H1 (cell line): Measurements from ENCODE around the gene TTC22. TPM values are rescaled to one million over a fixed set of nuclear protein-coding genes. Genes with fewer than 3 reads are reported as not detected.

Experiments
- CTCF ChIA-PET: fragments of 300-600 bp; sonication (Branson Sonifier 250); formaldehyde crosslinking; loops from one replicate; lab custom pipeline; 2021; ENCODE audit not compliant: partially characterized antibody; lab: Charles Lee
- POLR2A ChIA-PET: fragments of 300-600 bp; sonication (Branson Sonifier 250); formaldehyde crosslinking; loops from one replicate; lab custom pipeline; 2021; ENCODE audit warnings: inconsistent platforms; ENCODE audit not compliant: partially characterized antibody; lab: Charles Lee
- DNase-seq, 2 experiments: peaks; one replicate each; pipeline versions ENCODE4 v3.0.0 to v3.0.0-alpha.2; 2010 to 2022; ENCODE audit warnings: low spot score in 2 of 2, low read depth in 1 of 2, mixed read lengths in 1 of 2
- FAIRE-seq: peaks from 2 replicates; lab custom pipeline; 2011; peaks lifted over from hg19 to GRCh38; lab: Jason Lieb, UNC
- H2AFZ ChIP-seq: 2 replicates; pipeline ENCODE4 v1.8.1; 2012; ENCODE audit warnings: low read length, inconsistent platforms
- H2AK5ac ChIP-seq: 2 replicates; pipeline ENCODE4 v1.6.1; 2013; ENCODE audit warnings: low read depth, low read length
- H2BK120ac ChIP-seq: replicated peaks from 2 replicates; pipeline ENCODE3; 2013; ENCODE audit warnings: low read depth, low read length, inconsistent platforms
- H2BK12ac ChIP-seq: 2 replicates; pipeline ENCODE4 v1.6.1; 2013; ENCODE audit warnings: low read depth, low read length
- H2BK15ac ChIP-seq: 2 replicates; pipeline ENCODE4 v1.6.1; 2013; ENCODE audit warnings: low read length
- H2BK20ac ChIP-seq: 2 replicates; pipeline ENCODE4 v1.6.1; 2013; ENCODE audit warnings: low read length
- H2BK5ac ChIP-seq: 2 replicates; pipeline ENCODE4 v1.6.1; 2013; ENCODE audit warnings: low read depth, low read length
- H3K14ac ChIP-seq: 2 replicates; pipeline ENCODE4 v1.6.1; 2013; ENCODE audit warnings: inconsistent platforms; ENCODE audit not compliant: insufficient read length
- H3K18ac ChIP-seq: 2 replicates; pipeline ENCODE4 v1.6.1; 2013; ENCODE audit warnings: low read length; ENCODE audit errors: extremely low read depth
- H3K23ac ChIP-seq: 2 replicates; pipeline ENCODE4 v1.6.1; 2013; ENCODE audit warnings: inconsistent platforms; ENCODE audit not compliant: insufficient read length
- H3K23me2 ChIP-seq: 2 replicates; pipeline ENCODE4 v1.6.1; 2013; ENCODE audit warnings: low read depth, low read length
- H3K27ac ChIP-seq: 2 replicates; pipeline ENCODE4 v1.6.1; 2011; ENCODE audit warnings: low read depth, low read length, inconsistent platforms
- H3K27me3 ChIP-seq, 4 experiments: replicated peaks in 1 of 4; 1 replicate in 1 of 4; 2 replicates in 3 of 4; pipeline versions ENCODE4 v1.6.1 to v1.8.1; 2011 to 2013; ENCODE audit warnings: low read length in 3 of 4, mild to moderate bottlenecking in 3 of 4, inconsistent platforms in 2 of 4, mixed read lengths in 2 of 4, moderate library complexity in 1 of 4; ENCODE audit not compliant: control insufficient read depth in 3 of 4, insufficient read depth in 3 of 4; ENCODE audit errors: extremely low read depth in 1 of 4
- H3K36me3 ChIP-seq, 4 experiments: 2 replicates each; pipeline versions ENCODE4 v1.6.1 to v1.8.1; 2011 to 2013; ENCODE audit warnings: mild to moderate bottlenecking in 4 of 4, low read length in 3 of 4, moderate library complexity in 2 of 4, control low read depth in 1 of 4, inconsistent platforms in 1 of 4; ENCODE audit not compliant: insufficient read depth in 4 of 4, control insufficient read depth in 2 of 4
- H3K4ac ChIP-seq: replicated peaks from 2 replicates; pipeline ENCODE3; 2013; ENCODE audit warnings: low read length, low read depth, mixed read lengths, inconsistent platforms; ENCODE audit not compliant: insufficient read length
- H3K4me1 ChIP-seq, 4 experiments: replicated peaks in 1 of 4; 1 replicate in 1 of 4; 2 replicates in 3 of 4; pipeline versions ENCODE4 v1.6.1 to v1.8.1; 2011 to 2013; ENCODE audit warnings: low read length in 3 of 4, inconsistent platforms in 2 of 4, mixed read lengths in 1 of 4; ENCODE audit not compliant: insufficient read depth in 4 of 4, control insufficient read depth in 3 of 4
- H3K4me2 ChIP-seq, 2 experiments: 2 replicates each; pipeline versions ENCODE4 v1.6.1 to v1.8.1; 2011 to 2013; ENCODE audit warnings: low read depth in 2 of 2, low read length in 2 of 2, control low read depth in 1 of 2, inconsistent platforms in 1 of 2, mild to moderate bottlenecking in 1 of 2; ENCODE audit not compliant: insufficient read depth in 1 of 2
- H3K4me3 ChIP-seq, 4 experiments: fragments of 200-600, 300-600 bp in 1 of 4; sonication (generic), shearing (Covaris generic), sonication (Bioruptor Twin) in 1 of 4; 2 replicates each; pipeline versions ENCODE4 v1.5.1 to v1.8.1; 2011 to 2016; ENCODE audit warnings: low read length in 4 of 4, low read depth in 3 of 4, control low read depth in 2 of 4, inconsistent platforms in 2 of 4, mild to moderate bottlenecking in 2 of 4, mixed read lengths in 1 of 4, moderate library complexity in 1 of 4; ENCODE audit not compliant: insufficient read depth in 2 of 4; ENCODE audit errors: extremely low read depth in 1 of 4
- H3K56ac ChIP-seq: replicated peaks from 2 replicates; pipeline ENCODE3; 2013; ENCODE audit warnings: low read depth, mild to moderate bottlenecking, mixed read lengths, low read length, inconsistent platforms; ENCODE audit not compliant: insufficient read length
- H3K79me1 ChIP-seq: 2 replicates; pipeline ENCODE4 v1.6.1; 2013; ENCODE audit warnings: low read depth, low read length, control low read depth
- H3K79me2 ChIP-seq, 2 experiments: 2 replicates each; pipeline versions ENCODE4 v1.6.1 to v1.8.1; 2012 to 2013; ENCODE audit warnings: low read length in 2 of 2, mild to moderate bottlenecking in 2 of 2, inconsistent platforms in 1 of 2; ENCODE audit not compliant: insufficient read depth in 2 of 2, control insufficient read depth in 1 of 2
- H3K9ac ChIP-seq, 4 experiments: replicated peaks in 1 of 4; 1 replicate in 1 of 4; 2 replicates in 3 of 4; pipeline versions ENCODE4 v1.6.1 to v1.8.1; 2011 to 2013; ENCODE audit warnings: low read depth in 3 of 4, low read length in 3 of 4, control low read depth in 2 of 4, mild to moderate bottlenecking in 2 of 4, moderate library complexity in 2 of 4, inconsistent platforms in 1 of 4; ENCODE audit errors: extremely low read depth in 1 of 4
- H3K9me3 ChIP-seq, 2 experiments: 2 replicates each; pipeline versions ENCODE4 v1.6.1 to v1.8.1; 2012 to 2013; ENCODE audit warnings: mild to moderate bottlenecking in 2 of 2, moderate library complexity in 2 of 2, control low read depth in 1 of 2, inconsistent platforms in 1 of 2, low read depth in 1 of 2, low read length in 1 of 2, mixed read lengths in 1 of 2; ENCODE audit not compliant: insufficient read depth in 2 of 2
- H4K20me1 ChIP-seq, 2 experiments: replicated peaks in 1 of 2; 2 replicates each; pipeline versions ENCODE3 to v1.8.1; 2011 to 2013; ENCODE audit warnings: inconsistent platforms in 2 of 2, low read length in 2 of 2, mild to moderate bottlenecking in 1 of 2; ENCODE audit not compliant: insufficient read depth in 2 of 2, control insufficient read depth in 1 of 2
- H4K5ac ChIP-seq: 2 replicates; pipeline ENCODE4 v1.6.1; 2013; ENCODE audit warnings: low read length, low read depth, mixed read lengths, inconsistent platforms; ENCODE audit not compliant: insufficient read length
- H4K8ac ChIP-seq: 2 replicates; pipeline ENCODE4 v1.8.0; 2013; ENCODE audit warnings: mild to moderate bottlenecking, moderate library complexity, low read length, inconsistent platforms; ENCODE audit not compliant: insufficient read depth; ENCODE audit errors: extremely low read depth
- H4K91ac ChIP-seq: replicated peaks from 2 replicates; pipeline ENCODE3; 2013; ENCODE audit warnings: low read length, mixed read lengths, inconsistent platforms; ENCODE audit not compliant: insufficient read length
- CTCF ChIP-seq, 3 experiments: IDR thresholded peaks; 1 replicate in 2 of 3; 2 replicates in 1 of 3; pipeline versions ENCODE4 v1.5.1 to v1.6.1; 2011; ENCODE audit warnings: low read length in 3 of 3, mild to moderate bottlenecking in 3 of 3, inconsistent platforms in 2 of 3, low read depth in 1 of 3, moderate library complexity in 1 of 3; ENCODE audit not compliant: insufficient read depth in 1 of 3; ENCODE audit errors: control extremely low read depth in 1 of 3
- EGR1 ChIP-seq: IDR thresholded peaks from 2 replicates; pipeline ENCODE4 v1.6.1; 2011; ENCODE audit warnings: low read depth, low read length, borderline replicate concordance
- GABPA ChIP-seq: IDR thresholded peaks from 2 replicates; pipeline ENCODE4 v1.6.1; 2011; ENCODE audit warnings: mild to moderate bottlenecking, low read length, moderate library complexity, borderline replicate concordance; ENCODE audit not compliant: insufficient read depth
- HDAC6 ChIP-seq: IDR thresholded peaks from one replicate; pipeline ENCODE4 v1.7.1; 2012; ENCODE audit warnings: low read depth, mild to moderate bottlenecking, inconsistent platforms, low read length, moderate library complexity
- KDM4A ChIP-seq: IDR thresholded peaks from one replicate; pipeline ENCODE4 v1.7.1; 2012; ENCODE audit warnings: low read depth, mild to moderate bottlenecking, moderate library complexity, low read length, inconsistent platforms; ENCODE audit not compliant: severe bottlenecking
- KDM5A ChIP-seq: fragments of 200-600 bp; IDR thresholded peaks from 2 replicates; pipeline ENCODE4 v1.7.1; 2012; ENCODE audit warnings: mild to moderate bottlenecking, low read length, inconsistent platforms, mixed read lengths
- MAFK ChIP-seq: IDR thresholded peaks from 2 replicates; pipeline ENCODE4 v1.6.1; 2012; ENCODE audit warnings: low read depth, mild to moderate bottlenecking, improper control_type of control experiment, low read length
- POLR2A ChIP-seq, 2 experiments: IDR thresholded peaks; 1 replicate in 1 of 2; 2 replicates in 1 of 2; pipeline ENCODE4 v1.6.1; 2011; ENCODE audit warnings: low read depth in 2 of 2, low read length in 2 of 2, mild to moderate bottlenecking in 2 of 2; ENCODE audit errors: control extremely low read depth in 1 of 2
- RBBP5 ChIP-seq: IDR thresholded peaks from 2 replicates; pipeline ENCODE4 v1.7.1; 2012; ENCODE audit warnings: low read depth, mild to moderate bottlenecking, inconsistent platforms, low read length, moderate library complexity, borderline replicate concordance
- SIRT6 ChIP-seq: IDR thresholded peaks from one replicate; pipeline ENCODE4 v1.7.1; 2012; ENCODE audit warnings: low read length, inconsistent platforms
- TAF1 ChIP-seq: IDR thresholded peaks from 2 replicates; pipeline ENCODE4 v1.6.1; 2011; ENCODE audit warnings: mild to moderate bottlenecking, low read depth, low read length
- TBP ChIP-seq: IDR thresholded peaks from 2 replicates; pipeline ENCODE4 v1.6.1; 2011; ENCODE audit warnings: low read depth, low read length, improper control_type of control experiment
- WGBS, 2 experiments: shearing (Covaris generic) in 1 of 2; methylation state at CpG; one replicate each; pipeline versions ENCODE4 v1.1.6 to v1.1.7; 2013 to 2015; ENCODE audit warnings: low lambda C conversion rate in 2 of 2, mixed read lengths in 2 of 2, inconsistent platforms in 1 of 2, low coverage in 1 of 2, missing lambda C conversion rate in 1 of 2; ENCODE audit not compliant: insufficient replicate concordance in 2 of 2, insufficient coverage in 1 of 2, insufficient read length in 1 of 2; ENCODE audit errors: extremely low coverage in 1 of 2, missing lambda C conversion rate in 1 of 2; 5-methylcytosine and 5-hydroxymethylcytosine counted together
- polyA plus RNA-seq, 7 experiments: library from polyadenylated mRNA; depleted of rRNA in 3 of 7; stranded (reverse) in 5 of 7; unstranded in 2 of 7; fragments of >200 nt in 5 of 7; fragments of 200-250 nt in 2 of 7; gene quantifications; 1 replicate in 5 of 7; 2 replicates in 1 of 7; 4 replicates in 1 of 7; pipeline versions ENCODE4 v1.2.1 to v1.2.3, GENCODE V29; 2011 to 2013; ENCODE audit warnings: missing spikeins in 2 of 7, mixed read lengths in 2 of 7
- total RNA-seq: library from RNA; stranded (reverse); fragmentation: NEBNext Ultra II Directional; extraction: Animal tissue kit (Norgen Biotek cat#: 25700); gene quantifications from 2 replicates; pipeline ENCODE4 v1.2.1, GENCODE V29; 2021

TTC22 gene
- total and polyA plus RNA-seq, 2 of the 8 experiments (the other 6 are each of a cell fraction or from before 2014, with no cell fraction given) = 1.00 to 1.6 TPM

GRCh38 chr1:54826226-54826816 lies 25.2 kb upstream of the TTC22 start:
- no peaks in the 10 kb centered on the region for H3K36me3 ChIP-seq
- FAIRE-seq (no peak), DNase-seq (no peak)
- H4K91ac ChIP-seq = no peak overlapping the region
- no peak overlapping the region for H2AFZ ChIP-seq
- no peaks in the 10 kb centered on the region for H3K79me1 ChIP-seq
- H3K4me1 ChIP-seq = no peaks in the 10 kb centered on the region
- H4K20me1 ChIP-seq = no peaks in the 10 kb centered on the region
- H3K27me3 ChIP-seq = no peaks in the 10 kb centered on the region
- no peaks in the 10 kb centered on the region for H3K79me2 ChIP-seq
- no peak overlapping the region for H3K4me3 ChIP-seq
- H2BK5ac ChIP-seq = no peak overlapping the region
- H2BK20ac ChIP-seq = no peak overlapping the region
- H3K23ac ChIP-seq = no peak overlapping the region
- peak overlapping the region; percentile 14; the same call in 1 of the 2 replicates for H4K8ac ChIP-seq
- 88% methylated on average over 4 of the region's 4 CpGs; no CpG with 5 or more reads in 1 of the 2 experiments for WGBS, 2 experiments
- H2BK15ac ChIP-seq = no peak overlapping the region
- H3K27ac ChIP-seq = no peak overlapping the region; the same call in 1 of the 2 replicates
- no peak overlapping the region for H4K5ac ChIP-seq
- POLR2A ChIA-PET = interaction anchor here (1.5 kb wide), 1 partner anchor 12 kb away, joined by 3 read pairs; no protein-coding TSS in a partner anchor
- H3K4me2 ChIP-seq = no peak overlapping the region
- CTCF ChIA-PET = interaction anchor here (0.8 kb wide), 2 partner anchors 11 to 13 kb away, joined by 3 read pairs; no protein-coding TSS in a partner anchor
- no peak overlapping the region for H3K56ac ChIP-seq
- H3K14ac ChIP-seq = no peak overlapping the region
- no peak overlapping the region for H3K4ac ChIP-seq
- no peak overlapping the region for H2BK12ac ChIP-seq
- no peak overlapping the region for H2BK120ac ChIP-seq
- H3K18ac ChIP-seq = no peak overlapping the region
- H3K9me3 ChIP-seq = peaks cover 3% of the 10 kb centered on the region in 2 experiments; a peak in 1 of 4 replicates
- H3K23me2 ChIP-seq = no peaks in the 10 kb centered on the region
- no peak overlapping the region for H3K9ac ChIP-seq
- H2AK5ac ChIP-seq = no peak overlapping the region
- TF ChIP-seq GABPA (no peak), CTCF (IDR thresholded peaks at IDR 0.05; ENCODE audit: control extremely low read depth in 1 of 3, insufficient read depth in 1 of 3, low read depth in 1 of 3, low read length in 3 of 3) (no peak), POLR2A (IDR thresholded peaks at IDR 0.05; ENCODE audit: control extremely low read depth in 1 of 2, low read depth in 2 of 2, low read length in 2 of 2) (no peak), HDAC6 (no peak), RBBP5 (no peak), KDM5A (no peak), MAFK (no peak), TAF1 (no peak), TBP (no peak), EGR1 (no peak), KDM4A (no peak), SIRT6 (no peak)
